Endodermal cell (in vitro differentiated cells): Measurements from ENCODE around the gene RASGRF2. TPM values are rescaled to one million over a fixed set of nuclear protein-coding genes. Genes with fewer than 3 reads are reported as not detected.

Experiments used
- DNase-seq: peaks from one replicate; pipeline ENCODE4 v3.0.0-alpha.2; 2017
- H3K27ac ChIP-seq: 2 replicates; pipeline ENCODE4 v1.5.1; 2013; ENCODE audit warnings: mild to moderate bottlenecking, low read depth, low read length, moderate library complexity
- H3K27me3 ChIP-seq: 2 replicates; pipeline ENCODE4 v1.6.1; 2013; ENCODE audit warnings: mild to moderate bottlenecking, low read length, moderate library complexity; ENCODE audit not compliant: insufficient read depth, control insufficient read depth, poor library complexity, severe bottlenecking
- H3K36me3 ChIP-seq: 2 replicates; pipeline ENCODE4 v1.7.0; 2013; ENCODE audit warnings: mild to moderate bottlenecking, low read length, moderate library complexity; ENCODE audit not compliant: control insufficient read depth, insufficient read depth
- H3K4me1 ChIP-seq: one replicate; pipeline ENCODE4 v1.7.0; 2013; ENCODE audit warnings: low read length; ENCODE audit not compliant: control insufficient read depth, insufficient read depth
- H3K4me3 ChIP-seq: 2 replicates; pipeline ENCODE4 v1.5.1; 2013; ENCODE audit warnings: mild to moderate bottlenecking, low read length, moderate library complexity
- H3K9ac ChIP-seq: 2 replicates; pipeline ENCODE4 v1.6.1; 2013; ENCODE audit warnings: mild to moderate bottlenecking, low read length, moderate library complexity; ENCODE audit not compliant: poor library complexity, severe bottlenecking; ENCODE audit errors: extremely low read depth
- H3K9me3 ChIP-seq: 2 replicates; pipeline ENCODE4 v1.6.1; 2013; ENCODE audit warnings: mild to moderate bottlenecking, low read length, moderate library complexity; ENCODE audit not compliant: control insufficient read depth
- H3K27ac Mint-ChIP-seq: 2 replicates; pipeline ENCODE4 v1.8.0; 2020; ENCODE audit warnings: mixed read lengths
- H3K27me3 Mint-ChIP-seq: 2 replicates; pipeline ENCODE4 v1.8.0; 2021; ENCODE audit warnings: mild to moderate bottlenecking, mixed read lengths; ENCODE audit not compliant: insufficient read depth
- H3K36me3 Mint-ChIP-seq: 2 replicates; pipeline ENCODE4 v1.8.0; 2020; ENCODE audit warnings: low read depth, mixed read lengths
- H3K4me1 Mint-ChIP-seq: 2 replicates; pipeline ENCODE4 v1.8.0; 2020; ENCODE audit warnings: mixed read lengths
- H3K4me3 Mint-ChIP-seq: 2 replicates; pipeline ENCODE4 v1.8.0; 2020; ENCODE audit warnings: mild to moderate bottlenecking, moderate library complexity, mixed read lengths
- H3K9me3 Mint-ChIP-seq: 2 replicates; pipeline ENCODE4 v1.8.0; 2020; ENCODE audit warnings: mild to moderate bottlenecking, mixed read lengths
- CTCF ChIP-seq: fragments of 200-600 bp; sonication (generic); conservative IDR thresholded peaks from 2 replicates; pipeline ENCODE4 v1.5.0; 2021; ENCODE audit warnings: antibody characterized with exemption, mild to moderate bottlenecking
- WGBS, 2 experiments: methylation state at CpG; one replicate each; pipeline versions ENCODE4 v1.1.5 to v1.1.7; 2013; ENCODE audit warnings: missing lambda C conversion rate in 2 of 2, mixed read lengths in 1 of 2; ENCODE audit not compliant: insufficient coverage in 1 of 2, insufficient read length in 1 of 2; 5-methylcytosine and 5-hydroxymethylcytosine counted together
- total RNA-seq, 2 donors: library from RNA; stranded (reverse); fragmentation: NEBNext Ultra II Directional in 1 of 2; extraction: Animal tissue kit (Norgen Biotek cat#: 25700) in 1 of 2; gene quantifications; 2 replicates in 1 of 2; 3 replicates in 1 of 2; pipeline ENCODE4 v1.2.1, GENCODE V29; 2021

Gene RASGRF2
- total RNA-seq, 2 donors from 2014 or later, result 0.64 to 14.4 TPM

- H3K4me1 ChIP-seq, result no peaks in the 10 kb centered on the region
- H3K27ac ChIP-seq, result no peak overlapping the region
- H3K27me3 ChIP-seq, result peaks cover 55% of the 10 kb centered on the region
- no peak overlapping the region for H3K27ac Mint-ChIP-seq
- H3K4me3 Mint-ChIP-seq, result peak overlapping the region; percentile 62
- no peaks in the 10 kb centered on the region for H3K9me3 ChIP-seq
- WGBS, 2 experiments, result 0% methylated on average over 14 to 84 of the region's 84 CpGs
- peaks cover 34% of the 10 kb centered on the region for H3K4me1 Mint-ChIP-seq
- no peaks in the 10 kb centered on the region for H3K9me3 Mint-ChIP-seq
- DNase-seq, result peak; percentile 78
- H3K9ac ChIP-seq, result no peak overlapping the region
- H3K27me3 Mint-ChIP-seq, result peaks cover 61% of the 10 kb centered on the region
- H3K36me3 Mint-ChIP-seq, result no peaks in the 10 kb centered on the region
- no peak for TF ChIP-seq CTCF
- no peaks in the 10 kb centered on the region for H3K36me3 ChIP-seq
- H3K4me3 ChIP-seq, result peak overlapping the region; percentile 75
Observed at GRCh38 chr5:80960531-80961375, 590 bp downstream of the RASGRF2 start.

- Histone ChIP-seq H3K9me3 (no peaks in the 10 kb centered on the region), H3K4me3 (peak overlapping the region; percentile 75), H3K36me3 (no peaks in the 10 kb centered on the region), H3K27me3 (peaks cover 55% of the 10 kb centered on the region), H3K4me1 (no peaks in the 10 kb centered on the region), H3K27ac (no peak overlapping the region), H3K9ac (no peak overlapping the region)
- Mint-ChIP-seq H3K4me1 (peaks cover 33% of the 10 kb centered on the region), H3K4me3 (peak overlapping the region; percentile 62), H3K27ac (no peak overlapping the region), H3K27me3 (peaks cover 55% of the 10 kb centered on the region), H3K36me3 (no peaks in the 10 kb centered on the region), H3K9me3 (no peaks in the 10 kb centered on the region)
- TF ChIP-seq CTCF, result no peak
- 37 to 41% methylated on average over 9 to 16 of the region's 18 CpGs for WGBS, 2 experiments
- DNase-seq, result no peak
Observed at GRCh38 chr5:80961376-80962281, 1.5 kb downstream of the RASGRF2 start.

DNA sequence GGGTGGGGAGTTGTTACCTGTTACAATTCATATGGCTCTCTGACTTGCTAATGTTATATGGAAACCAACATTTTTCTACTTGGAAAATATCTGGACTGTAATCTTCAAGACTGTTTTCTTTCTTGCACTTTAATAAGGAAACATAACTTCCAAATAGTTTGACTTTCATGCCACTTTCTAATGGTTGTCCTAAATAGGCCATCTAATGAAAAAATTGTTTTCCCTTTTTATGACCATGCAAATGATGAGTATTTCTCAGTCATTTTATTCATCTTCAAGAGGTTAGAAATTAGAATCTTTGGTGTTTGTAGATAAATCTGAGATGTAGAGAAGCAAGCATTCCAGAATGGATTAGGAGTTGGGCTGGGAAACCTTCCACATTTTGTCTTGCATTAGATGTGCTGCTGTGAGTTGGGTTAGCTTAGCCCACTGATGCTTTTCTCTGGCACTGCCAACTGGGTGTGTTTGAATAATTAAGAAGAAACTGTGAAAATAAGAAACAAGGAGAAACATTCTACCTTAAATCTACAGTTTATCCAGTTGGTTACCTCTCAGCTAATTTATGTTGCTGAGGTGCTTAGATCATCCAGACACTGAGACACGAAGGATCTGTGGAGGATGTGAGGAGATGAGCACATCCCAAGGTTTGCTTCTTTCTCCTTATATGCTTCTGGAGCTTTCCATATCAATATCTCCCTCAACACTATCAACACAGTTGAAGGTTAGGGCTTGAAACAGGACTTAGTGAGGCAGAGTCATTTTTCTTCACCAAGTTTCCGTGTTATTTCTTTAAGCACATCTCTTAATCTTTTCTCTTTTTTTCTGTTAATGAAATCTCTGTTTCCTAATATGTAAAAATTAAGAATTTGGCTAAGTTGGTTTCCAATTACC lies 2.7 kb downstream of the RASGRF2 start:
- Histone ChIP-seq H3K27me3 (peaks cover 54% of the 10 kb centered on the region), H3K36me3 (no peaks in the 10 kb centered on the region), H3K4me1 (no peaks in the 10 kb centered on the region), H3K4me3 (no peak overlapping the region), H3K9me3 (no peaks in the 10 kb centered on the region), H3K27ac (no peak overlapping the region), H3K9ac (no peak overlapping the region)
- Mint-ChIP-seq H3K36me3 (no peaks in the 10 kb centered on the region), H3K27ac (no peak overlapping the region), H3K4me1 (peaks cover 32% of the 10 kb centered on the region), H3K4me3 (peak overlapping the region; percentile 17), H3K27me3 (peaks cover 50% of the 10 kb centered on the region), H3K9me3 (no peaks in the 10 kb centered on the region)
- TF ChIP-seq CTCF, result no peak
- 40 to 89% methylated on average over 1 to 2 of the region's 2 CpGs for WGBS, 2 experiments
- DNase-seq, result no peak
